ENCODE data around the gene OR5D13.

Gene OR5D13, protein sequence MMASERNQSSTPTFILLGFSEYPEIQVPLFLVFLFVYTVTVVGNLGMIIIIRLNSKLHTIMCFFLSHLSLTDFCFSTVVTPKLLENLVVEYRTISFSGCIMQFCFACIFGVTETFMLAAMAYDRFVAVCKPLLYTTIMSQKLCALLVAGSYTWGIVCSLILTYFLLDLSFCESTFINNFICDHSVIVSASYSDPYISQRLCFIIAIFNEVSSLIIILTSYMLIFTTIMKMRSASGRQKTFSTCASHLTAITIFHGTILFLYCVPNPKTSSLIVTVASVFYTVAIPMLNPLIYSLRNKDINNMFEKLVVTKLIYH

DNA sequence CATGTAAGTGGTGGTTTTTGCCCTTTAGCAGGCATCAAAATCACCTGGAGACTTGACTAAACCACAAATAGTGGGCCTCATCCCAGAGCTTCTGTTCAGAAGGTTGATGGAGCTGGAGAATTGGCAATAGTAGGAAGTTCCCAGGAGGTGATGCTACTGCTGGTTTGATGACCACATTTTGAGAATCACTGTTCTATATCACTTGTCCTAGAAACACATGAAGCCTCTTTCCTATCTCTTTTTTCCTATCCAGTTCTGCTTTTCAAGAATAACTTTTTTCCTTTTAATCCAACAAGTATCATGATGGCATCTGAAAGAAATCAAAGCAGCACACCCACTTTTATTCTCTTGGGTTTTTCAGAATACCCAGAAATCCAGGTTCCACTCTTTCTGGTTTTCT is at the start of gene OR5D13:
Gene OR5D13 (plus strand): TSS at position 301 of the 400 bp plus-strand sequence. CDS start 0 bp downstream, at position 301.
- no peak for DNase-seq

DNA sequence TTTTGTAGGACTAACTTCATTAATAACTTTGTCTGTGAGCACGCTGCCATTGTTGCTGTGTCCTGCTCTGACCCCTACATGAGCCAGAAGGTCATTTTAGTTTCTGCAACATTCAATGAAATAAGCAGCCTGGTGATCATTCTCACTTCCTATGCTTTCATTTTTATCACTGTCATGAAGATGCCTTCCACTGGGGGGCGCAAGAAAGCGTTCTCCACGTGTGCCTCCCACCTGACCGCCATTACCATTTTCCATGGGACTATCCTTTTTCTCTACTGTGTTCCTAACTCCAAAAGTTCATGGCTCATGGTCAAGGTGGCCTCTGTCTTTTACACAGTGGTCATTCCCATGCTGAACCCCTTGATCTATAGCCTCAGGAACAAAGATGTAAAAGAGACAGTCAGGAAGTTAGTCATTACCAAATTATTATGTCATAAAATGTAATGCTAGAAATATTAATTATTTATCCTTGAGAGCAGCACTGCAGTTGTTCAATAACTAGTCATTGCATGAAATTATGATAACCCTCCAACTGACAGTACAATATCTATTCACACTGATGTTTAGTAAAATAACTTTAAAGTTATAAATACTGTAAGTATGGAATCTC is 46.4 kb upstream of the OR5D13 start:
- no peak for DNase-seq

DNA sequence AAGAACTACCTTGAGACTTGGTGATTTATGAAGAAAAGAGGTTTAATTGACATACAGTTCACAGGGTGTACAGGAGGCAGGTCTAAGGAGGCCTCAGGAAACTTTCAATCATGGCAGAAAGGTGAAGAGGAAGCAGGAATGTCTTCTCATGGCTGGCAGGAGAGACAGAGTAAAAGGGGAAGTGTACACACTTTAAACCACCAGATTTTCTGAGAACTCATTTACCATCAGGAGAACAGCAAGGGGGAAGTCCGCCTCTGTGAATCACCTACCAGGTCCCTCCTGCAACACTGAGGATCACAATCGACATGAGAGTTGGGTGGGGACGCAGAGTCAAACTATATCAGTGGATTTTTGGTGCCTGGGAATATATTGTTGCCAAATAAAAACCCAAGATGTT is 40.3 kb upstream of the OR5D13 start:
- DNase-seq, result no peak

DNA sequence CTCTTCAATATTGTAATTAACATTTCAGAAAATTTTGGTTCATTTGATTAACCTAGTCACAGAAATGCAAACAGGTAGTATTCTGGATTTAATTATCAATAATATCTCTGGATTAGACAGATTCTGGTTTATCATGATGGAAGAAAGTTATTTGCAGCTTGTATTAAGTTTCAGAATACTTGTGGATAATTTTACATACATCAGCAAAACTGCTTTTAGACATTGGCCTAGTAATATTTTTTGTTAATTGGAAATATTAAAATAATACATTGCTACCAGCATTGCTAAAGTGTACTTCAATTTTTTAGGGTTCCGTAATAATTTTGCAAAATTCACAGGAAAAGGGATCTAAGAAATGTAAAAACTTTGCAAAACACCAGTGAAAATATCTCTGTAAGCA is 18.4 kb downstream of the OR5D13 start:
- DNase-seq, result no peak

DNA sequence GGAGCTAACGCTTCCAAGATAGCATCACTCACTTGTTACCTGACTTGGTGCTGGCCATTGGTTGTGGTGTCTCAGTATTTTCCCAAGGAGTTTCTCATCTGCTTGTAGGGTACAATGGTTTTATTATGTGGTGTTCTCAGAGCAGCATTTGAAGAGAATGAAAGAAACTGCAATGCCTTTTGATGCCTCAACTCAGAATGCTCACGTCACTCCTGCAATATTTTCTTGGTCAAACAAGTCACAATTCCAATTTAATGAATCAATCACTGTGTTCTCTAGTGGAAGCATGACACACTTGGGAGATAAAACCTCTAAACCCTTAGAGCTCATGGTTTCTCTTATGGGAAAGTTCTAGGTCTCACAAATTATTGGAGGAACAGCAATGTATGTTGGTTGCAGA is 20.1 kb downstream of the OR5D13 start:
- DNase-seq, result no peak

DNA sequence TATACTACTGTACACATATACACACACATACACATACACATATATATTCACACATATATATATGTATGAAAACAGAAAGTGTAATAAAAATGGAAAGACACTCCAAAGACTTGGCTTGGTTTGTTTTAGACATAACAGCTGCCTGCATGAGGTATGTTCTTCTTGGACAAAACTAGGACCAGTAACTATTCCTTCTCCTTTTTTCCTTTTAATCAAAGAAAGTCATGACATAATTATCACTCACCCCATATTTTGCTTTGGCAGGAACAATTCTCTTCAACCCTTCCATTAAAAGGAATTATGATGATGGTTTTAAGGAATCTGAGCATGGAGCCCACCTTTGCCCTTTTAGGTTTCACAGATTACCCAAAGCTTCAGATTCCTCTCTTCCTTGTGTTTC is 22.0 kb downstream of the OR5D13 start, which contains the start of gene OR5D14:
Gene OR5D14 (plus strand): TSS at position 301 of the 400 bp plus-strand sequence. CDS start 0 bp downstream, at position 301.
- DNase-seq, result no peak

DNA sequence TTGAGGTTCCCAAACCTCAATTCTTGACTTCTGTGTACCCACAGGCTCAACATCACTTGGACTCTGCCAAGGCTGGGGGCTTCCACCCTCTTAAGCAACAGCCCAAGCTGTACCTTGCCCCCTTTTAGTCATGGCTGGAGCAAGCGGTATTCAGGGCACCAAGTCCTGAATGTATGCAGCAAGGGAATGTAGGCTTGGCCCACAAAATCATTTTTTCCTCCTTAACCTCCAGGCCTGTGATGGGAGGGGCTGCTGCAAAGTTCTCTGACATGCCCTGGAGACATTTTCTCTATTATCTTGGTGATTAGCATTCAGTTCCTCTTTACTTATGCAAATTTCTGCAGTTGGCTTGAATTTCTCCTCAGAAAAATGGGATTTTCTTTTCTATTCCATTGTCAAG is 33.0 kb downstream of the OR5D13 start:
- no peak for DNase-seq

DNA sequence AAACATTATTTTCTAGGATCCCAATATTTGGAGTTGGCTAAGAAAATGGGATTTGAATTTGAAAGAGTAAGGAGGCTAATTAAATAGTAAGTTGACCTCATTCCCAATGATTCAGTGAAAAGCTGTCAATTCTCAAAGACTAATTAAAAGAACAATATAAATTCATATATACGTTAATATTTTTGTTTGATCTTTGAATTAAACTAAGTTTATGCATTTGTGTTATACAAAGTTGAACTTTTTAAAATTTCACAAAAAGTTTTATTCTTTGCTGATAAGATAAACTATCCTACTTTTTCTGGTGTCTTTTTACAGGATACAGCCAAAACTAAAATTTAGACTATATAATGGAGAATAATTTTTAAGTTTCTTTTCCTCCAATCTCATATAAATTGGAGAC is 37.8 kb downstream of the OR5D13 start, which contains the start of gene OR5L1:
Gene OR5L1 (plus strand): TSS at position 301 of the 400 bp plus-strand sequence. CDS start 100 bp downstream, outside the sequence.
- no peak for DNase-seq

DNA sequence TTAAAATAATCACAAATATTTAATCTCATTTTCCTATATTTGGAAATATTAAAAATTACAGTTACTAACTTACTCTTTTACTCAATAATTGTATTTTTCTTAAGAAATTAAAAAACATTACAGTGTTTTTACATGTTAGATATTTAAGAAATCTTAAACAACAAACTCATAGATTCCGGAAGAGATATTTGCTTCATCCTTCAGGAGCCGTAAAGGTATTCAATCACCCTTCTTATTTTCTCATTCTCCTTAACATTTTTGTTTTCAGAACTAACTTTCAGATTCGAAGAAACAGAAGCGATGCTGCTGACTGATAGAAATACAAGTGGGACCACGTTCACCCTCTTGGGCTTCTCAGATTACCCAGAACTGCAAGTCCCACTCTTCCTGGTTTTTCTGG is 46.1 kb downstream of the OR5D13 start, which contains the start of gene OR5D18:
Gene OR5D18 (plus strand): TSS at position 301 of the 400 bp plus-strand sequence. CDS start 0 bp downstream, at position 301.
- DNase-seq, result no peak

Measured in NCI-H2171 (cell line).